HG03442 (cell line): ENCODE data around the gene MAPK12.
"Not testable (repeated sequence)": the region's sequence is repeated elsewhere in the genome, so short reads cannot be mapped to it uniquely, and the experiment has no call there.

ENCODE experiments used
- ATAC-seq: cut with Tn5 transposase; IDR thresholded peaks from one replicate; pipeline ENCODE4 v1.9.1; 2021; ENCODE audit warnings: mild to moderate bottlenecking, moderate library complexity; ENCODE audit not compliant: unreplicated experiment

MAPK12 gene

DNA sequence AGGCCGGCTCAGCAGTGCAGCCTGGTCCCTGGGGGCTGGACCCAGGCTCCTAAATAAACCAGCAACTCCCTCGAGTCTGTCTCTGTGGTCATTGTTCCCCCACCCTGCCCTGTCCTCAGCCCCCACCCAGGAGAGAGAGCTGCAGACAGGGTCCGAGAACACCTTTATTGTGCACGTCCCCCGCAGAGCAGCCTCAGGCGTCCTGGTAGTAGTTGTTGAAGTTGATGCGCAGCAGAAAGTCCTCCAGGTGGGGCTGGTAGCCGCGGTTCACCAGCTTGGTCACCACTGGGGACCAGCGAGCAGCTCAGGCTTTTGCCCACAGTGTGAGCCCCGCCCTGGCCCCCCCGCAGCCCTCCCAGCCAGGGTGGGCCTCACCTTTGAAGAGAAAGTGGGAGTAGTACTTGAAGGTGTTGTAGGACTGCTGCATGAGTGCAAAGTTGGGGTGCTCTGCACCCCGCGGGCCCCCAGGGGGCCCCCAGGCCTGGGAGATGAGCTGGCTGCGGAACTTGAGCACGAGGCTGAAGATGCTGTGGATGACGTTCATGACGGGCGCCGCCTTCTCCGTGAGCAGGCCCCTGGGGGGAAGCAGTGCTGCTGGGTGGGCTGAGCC is 43.8 kb downstream of the MAPK12 start:
- no peak for ATAC-seq

DNA sequence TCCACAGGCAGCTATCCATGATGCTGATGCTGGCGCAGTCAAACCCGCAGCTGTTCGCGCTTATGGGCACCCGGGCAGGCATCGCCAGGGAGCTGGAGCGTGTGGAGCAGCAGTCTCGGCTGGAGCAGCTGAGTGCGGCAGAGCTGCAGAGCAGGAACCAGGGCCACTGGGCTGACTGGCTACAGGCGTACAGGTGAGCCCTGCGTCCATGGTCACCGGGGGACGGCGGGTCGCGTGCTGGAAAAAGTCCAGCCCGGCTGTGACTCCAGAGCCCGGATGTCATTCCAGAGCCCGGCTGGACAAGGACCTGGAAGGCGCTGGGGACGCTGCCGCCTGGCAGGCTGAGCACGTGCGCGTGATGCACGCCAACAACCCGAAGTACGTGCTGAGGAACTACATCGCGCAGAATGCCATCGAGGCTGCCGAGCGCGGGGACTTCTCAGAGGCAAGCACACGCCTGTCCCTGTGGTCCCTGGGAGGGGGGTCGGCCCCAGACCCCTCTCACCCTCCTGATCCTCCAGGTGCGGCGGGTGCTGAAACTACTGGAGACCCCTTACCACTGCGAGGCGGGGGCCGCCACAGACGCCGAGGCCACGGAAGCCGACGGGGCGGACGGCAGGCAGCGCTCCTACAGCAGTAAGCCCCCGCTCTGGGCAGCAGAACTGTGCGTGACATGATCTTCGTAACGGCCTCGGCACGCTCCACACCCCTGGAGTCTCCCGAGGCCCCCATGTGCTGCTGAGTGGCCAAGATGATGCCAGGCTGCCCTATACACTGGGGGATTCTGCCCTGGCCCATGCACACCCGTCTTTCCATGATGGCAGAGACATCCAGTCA is 44.6 kb downstream of the MAPK12 start:
- ATAC-seq: no peak

DNA sequence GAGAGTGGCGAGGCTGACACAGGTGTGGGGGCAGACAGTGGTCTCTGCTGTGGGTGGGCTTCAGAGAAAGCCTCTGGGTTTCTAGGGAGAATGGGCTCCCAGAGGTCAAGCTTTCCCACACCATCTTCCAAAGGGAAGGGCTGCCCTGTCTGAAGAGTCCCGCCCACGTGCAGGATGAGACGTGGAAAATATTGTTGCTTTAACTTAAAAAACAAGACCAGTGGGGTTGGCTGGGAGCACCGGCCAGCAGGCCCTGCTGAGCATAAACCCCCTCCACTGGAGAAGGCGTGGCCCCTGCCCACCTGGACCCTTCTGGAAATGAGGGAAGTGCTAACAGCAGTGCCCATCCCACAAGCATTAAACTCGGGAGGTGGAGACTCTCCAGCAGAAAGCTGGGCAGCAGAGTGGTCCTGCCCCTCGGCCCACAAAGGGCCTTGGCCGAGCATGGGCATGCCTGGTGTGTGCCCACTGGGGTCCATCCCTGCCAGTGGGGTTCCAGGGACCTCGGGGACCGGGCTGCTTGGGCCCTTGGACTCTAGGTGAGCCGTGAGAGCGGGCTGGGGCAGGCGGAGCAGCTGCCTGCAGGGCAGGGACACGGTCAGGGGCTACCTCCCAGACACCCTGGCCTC is 45.3 kb downstream of the MAPK12 start:
- no peak for ATAC-seq

DNA sequence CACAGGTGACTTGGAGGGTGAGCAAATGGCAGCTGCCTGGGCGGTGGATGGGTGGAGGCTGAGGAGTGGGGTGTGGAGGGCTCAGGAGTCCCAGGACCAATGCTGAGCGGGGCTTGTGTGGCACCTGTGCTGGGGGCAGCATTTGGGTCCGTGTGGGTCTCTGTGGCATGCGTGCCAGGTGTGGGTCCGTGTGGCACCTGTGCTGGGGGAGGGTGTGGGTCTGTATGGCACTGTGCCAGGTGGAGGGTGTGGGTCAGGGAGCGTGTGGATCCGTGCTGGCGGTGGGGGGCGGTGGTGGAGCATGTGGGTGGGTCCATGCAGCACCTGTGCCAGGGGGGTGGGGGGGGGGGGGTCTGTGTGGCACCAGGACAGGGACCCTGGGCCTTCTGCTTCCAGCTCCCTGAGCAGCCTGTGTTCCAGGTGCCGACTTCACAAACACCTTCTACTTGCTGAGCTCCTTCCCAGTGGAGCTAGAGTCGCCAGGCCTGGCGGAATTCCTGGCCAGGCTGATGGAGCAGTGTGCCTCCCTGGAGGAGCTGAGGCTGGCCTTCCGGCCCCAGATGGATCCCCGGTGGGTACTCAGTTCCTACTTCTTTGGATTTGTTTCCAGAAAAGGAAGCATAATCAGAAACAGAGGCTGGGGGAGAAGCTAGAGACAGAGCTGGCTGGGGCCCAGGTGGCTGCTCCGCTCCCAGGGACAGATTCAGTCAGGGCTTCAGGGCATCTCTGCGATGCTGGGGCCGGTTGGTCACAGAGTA is 46.0 kb downstream of the MAPK12 start:
- no peak for ATAC-seq

DNA sequence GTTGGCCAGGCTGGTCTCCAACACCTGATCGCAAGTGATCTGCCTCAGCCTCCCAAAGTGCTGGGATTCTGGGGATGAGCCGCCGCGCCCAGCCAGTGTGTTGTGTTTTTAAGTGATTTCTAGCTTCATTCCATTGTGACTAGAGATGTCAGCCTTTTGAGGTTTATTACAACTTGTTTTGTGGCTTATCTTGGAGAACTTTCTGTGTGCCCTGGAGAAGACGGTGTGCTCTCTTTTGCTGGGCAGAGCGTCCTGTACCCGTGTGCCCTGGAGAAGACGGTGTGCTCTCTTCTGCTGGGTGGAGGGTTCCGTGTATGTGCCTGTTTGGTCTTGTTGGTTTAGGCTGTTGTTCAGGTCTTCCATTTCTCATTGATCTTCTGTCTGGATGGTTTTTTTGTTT is 48.2 kb downstream of the MAPK12 start:
- no peak for ATAC-seq

DNA sequence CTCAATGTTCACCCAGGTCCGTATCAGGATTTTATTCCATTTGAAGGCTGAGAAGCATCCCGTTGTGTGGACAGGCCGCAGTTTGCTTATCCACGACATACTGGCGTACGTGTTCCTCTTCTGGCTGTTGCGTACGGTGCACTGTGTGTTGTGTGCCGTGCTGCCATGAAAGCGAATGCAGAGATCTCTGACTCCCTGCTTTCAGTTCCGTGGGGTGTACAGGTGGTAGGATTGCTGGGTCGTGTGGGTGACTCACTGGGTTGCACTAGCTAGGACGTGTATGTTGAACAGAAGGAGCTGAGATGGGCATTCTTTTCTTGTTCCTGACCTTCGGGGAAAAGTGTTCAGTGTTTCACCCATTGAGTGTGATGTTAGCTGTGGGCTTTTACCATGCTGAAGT is 50.3 kb downstream of the MAPK12 start:
- no peak for ATAC-seq

DNA sequence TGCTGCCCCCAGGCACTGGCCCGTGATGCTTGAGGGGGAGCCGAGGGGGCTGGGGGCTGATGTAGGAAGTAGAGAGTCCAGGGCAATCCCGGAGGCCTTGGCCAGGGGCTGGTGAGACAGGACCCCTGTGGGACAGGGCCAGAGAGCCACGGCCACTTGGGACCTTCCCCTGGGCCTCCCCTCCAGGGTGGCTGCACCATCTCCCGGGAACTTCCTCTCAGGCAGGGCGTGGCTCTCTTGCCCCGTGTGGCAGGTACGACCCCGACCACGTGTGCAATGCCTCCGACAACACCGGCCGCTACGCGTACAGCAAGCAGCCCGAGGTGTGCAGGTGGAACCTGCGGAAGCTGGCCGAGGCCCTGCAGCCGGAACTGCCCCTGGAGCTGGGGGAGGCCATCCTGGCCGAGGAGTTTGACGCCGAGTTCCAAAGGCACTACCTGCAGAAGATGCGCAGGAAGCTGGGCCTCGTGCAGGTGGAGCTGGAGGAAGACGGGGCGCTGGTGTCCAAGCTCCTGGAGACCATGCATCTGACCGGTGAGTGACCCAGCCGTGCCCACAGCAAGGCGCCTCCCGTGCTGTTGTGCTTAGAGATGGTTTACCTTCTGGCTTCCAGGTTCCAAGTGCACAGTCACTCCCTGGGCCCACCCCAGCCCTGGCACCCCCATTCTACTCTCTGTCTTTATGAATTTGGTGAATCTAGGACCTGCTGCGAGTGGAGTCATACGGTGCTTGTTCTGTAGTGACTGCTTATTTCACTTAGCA is 50.9 kb downstream of the MAPK12 start:
- ATAC-seq: no peak

DNA sequence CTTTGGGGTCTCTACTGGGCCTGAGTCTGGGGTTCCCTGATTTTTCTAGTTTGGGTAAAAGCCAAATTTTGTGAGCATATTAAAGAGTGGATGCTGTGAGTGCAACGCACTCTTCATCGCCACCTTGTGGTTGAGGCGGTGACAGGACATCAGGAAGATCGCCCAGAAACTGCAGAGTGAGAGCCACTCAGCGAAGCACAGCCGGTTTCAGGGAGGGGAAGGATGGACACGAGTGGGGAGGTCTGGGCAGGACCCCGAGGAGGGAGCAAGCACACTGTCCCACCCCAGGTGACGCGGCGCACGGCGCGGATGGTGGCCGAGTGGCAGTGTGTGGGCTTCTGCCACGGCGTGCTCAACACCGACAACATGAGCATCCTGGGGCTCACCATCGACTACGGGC is 51.6 kb downstream of the MAPK12 start:
- ATAC-seq: no peak

DNA sequence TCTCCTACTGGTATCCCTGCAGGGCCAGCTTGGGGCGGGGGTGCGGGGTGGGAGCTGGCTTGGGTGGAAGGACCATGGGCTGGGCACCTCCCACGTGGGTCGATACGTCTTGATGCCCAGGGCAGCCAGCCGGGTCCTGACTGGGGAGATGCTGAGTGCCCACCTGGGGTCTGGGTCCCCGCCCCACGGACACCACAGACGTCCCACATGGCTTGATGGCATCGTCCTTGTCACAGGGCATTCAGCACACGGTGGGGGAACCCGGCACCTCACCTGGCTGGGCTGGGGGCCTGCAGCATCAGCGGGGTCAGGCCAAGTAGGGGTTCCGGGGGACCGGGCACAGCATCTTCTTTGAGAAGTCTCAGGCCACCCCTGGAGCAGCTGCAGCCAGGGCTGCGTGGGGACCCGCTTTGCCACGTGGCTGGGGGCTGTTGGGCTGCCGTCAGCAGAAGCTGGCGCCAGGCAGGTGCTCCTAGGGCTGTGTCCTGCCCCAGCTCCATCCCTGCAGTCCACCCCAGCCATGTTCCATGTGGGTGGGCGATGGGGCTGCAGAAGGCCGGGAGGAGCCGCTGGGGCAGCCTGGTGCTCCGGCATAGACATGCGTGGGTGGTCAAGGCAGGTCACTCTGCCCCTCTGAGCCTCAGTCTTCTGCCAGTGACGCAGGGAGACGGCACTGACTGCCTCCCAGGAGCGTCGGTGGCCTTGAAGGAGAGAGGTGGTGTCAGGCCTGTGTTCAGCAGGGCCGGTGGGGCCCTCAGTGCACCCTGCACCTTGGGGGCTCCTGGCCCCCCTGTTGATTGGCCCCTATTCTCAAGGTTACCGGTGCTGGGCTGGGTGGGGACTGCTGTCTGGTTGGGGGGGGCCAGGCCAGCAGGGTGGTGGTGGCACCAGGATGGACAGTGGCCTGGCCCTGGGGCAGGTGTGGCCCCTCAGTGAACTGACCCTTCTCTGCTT is 52.3 kb downstream of the MAPK12 start:
- ATAC-seq: no peak

DNA sequence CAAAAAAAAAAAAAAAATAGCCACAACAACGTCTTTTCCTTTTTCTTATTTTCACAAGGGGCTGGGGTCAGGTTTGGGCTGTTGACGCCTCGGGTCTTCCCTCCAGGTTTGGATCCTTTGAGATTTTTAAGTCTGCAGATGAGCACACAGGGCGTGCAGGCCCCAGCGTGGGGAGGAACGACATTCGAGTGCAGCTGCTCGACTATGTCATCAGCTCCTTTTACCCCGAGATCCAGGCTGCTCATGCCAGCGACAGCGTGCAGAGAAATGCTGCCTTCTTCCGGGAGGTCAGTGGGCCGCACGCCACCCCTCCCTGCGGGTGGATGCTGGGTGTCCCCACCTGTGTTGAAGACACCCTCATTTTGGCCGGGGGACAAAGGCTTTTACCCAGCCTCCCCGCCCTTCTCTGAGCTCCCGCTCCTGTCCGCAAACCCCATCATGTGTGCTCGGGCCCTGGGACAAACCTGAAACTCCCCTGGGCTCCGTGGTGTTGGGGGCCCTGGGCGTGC is 53.0 kb downstream of the MAPK12 start:
- no peak for ATAC-seq

DNA sequence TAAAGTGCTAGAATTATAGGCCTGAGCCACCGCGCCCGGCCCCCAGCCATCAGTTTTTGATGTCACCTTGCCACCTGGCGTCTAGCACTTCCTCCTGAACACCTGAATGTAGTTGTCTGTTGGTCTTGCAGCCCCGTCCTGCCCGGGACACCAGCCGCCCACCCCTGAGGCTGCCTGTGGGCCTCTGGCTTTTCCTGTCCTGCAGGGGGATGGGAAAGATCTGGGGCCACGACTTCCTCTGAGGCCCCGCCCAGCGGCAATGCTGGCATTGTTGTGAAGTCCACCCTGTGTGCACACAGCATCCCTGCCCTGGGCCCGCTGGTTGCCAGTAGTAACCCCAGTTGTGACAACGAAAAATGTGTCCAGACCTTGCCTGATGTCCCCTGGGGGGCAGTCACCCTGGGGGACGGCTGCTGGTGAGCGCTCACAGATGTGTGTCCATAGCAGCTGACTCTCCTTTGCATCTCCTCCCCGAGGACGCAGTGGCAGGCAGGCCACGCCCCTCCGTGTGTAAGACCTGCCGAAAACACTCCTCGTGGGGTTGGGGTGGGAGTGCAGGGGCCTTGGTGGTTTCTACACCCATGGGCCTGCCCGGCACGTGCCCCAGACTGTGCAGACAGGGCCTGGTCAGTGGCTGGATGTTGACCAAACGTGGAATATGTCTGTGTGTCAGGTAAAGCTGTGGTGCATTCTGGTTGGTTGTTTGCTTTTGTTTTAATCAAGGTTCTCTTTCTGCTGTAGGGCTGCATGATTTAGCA is 53.9 kb downstream of the MAPK12 start:
- no peak for ATAC-seq

DNA sequence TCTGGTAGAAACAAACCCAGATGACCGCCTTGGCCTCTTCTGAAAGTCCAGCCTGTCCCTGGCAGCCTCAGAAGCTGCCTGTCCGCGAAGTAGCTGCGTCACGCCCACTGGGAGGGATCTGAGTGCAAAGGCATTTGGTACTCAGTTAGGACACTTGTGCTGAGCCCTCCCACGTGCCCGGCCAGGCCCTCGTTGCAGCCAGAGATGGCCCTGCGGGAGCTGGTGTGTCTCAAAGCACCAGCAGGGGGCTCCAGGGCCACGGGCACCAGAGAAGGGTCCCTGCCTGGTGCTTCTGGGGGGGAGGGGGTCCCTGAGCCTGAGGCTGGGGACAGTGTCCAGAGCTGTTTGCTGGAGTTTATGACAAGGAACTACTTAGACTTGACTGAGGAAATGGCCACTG is 54.9 kb downstream of the MAPK12 start:
- no peak for ATAC-seq

DNA sequence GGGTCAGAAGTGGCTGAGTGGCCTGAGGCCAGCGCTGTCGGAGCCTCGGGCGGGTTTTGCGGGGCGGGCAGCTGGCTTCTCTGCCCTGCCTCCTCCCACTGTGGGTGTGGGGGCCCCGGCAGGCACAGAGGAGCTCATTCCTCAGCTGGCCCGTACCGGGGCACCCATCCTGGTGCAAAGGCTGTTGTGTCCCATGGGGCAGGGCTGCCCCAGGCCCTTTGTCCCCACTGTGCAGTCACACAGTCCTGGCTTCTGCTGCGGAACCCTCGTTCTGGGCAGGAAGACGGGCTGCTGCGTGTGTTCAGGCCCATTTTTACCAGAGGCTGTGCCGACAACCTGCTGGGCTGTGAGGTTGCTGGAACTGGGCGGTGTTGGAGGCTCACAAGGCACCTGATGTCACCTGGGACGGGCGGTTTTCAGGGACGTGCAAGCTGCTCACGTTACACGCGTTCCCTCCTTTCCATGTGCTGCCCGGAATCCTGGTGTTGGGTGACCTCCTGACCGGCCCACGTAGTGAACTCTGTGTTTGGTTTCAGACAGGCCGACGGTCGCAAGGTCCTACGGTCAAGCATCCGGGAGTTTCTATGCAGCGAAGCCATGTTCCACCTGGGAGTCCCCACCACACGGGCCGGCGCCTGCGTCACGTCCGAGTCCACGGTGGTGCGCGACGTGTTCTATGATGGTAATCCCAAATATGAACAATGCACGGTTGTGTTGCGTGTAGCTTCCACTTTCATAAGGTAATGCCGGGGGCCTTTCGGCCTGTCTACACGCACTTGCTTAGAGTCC is 55.5 kb downstream of the MAPK12 start:
- ATAC-seq: no peak

DNA sequence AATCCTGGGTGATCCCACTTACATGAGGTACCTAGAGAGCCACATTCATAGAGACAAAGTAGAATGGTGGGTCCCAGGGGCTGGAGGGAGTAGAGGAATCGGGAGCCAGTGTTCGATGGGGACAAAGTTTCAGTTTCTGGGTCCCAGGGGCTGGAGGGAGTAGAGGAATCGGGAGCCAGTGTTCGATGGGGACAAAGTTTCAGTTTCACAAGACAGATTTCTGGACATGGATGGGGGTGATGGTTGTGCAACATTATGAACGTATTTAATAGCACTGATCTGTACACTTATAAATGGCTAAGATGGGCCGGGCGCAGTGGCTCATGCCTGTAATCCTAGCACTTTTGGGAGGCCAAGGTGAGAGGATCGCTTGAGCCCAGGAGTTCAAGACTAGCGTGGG is 56.5 kb downstream of the MAPK12 start:
- ATAC-seq: not testable (repeated sequence)

DNA sequence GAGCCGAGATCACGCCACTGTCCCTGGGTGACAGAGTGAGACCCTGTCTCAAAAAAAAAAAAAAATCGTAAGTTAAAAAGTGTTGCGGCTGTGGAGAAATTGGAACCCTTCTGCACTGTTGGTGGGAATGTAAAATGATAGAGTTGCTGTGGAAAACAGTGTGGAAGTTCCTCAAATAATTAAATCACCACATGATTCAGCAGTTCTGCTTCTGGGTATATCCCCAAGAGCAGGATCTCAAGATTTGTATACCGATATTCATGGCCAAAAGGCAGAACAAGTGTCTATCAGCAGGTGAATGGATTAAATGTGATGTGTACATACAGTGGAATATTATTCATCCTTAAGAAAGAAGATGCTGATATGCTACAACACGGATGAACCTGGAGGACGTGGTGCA is 56.9 kb downstream of the MAPK12 start:
- no peak for ATAC-seq

DNA sequence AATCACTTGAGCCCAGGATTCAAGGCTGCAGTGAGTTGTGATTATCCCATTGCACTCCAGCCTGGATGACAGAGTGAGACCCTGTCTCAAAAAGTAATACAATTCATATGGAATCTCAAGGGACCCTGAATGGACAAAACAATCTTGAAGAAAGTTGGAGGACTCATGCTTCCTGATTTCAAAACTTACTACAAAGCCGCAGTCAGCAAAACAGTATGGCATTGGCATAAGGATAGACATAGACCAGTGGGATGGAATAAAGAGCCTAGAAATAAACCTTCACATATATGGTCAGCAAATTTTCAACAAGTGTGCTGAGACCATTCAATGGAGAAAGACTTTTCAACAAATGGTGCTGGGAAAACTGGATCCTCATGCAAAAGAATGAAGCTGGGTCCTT is 58.2 kb downstream of the MAPK12 start:
- no peak for ATAC-seq
